HepG2 (cell line): ENCODE measurements around the gene RNF25.

Experiments
- ATF3 ChIP-seq: sonication (generic); formaldehyde crosslinking; IDR thresholded peaks from 2 replicates; pipeline ENCODE4 v1.4.0; 2020; ENCODE audit warnings: missing genetic modification reagents
- CTCF ChIP-seq: sonication (generic); formaldehyde crosslinking; IDR thresholded peaks from 2 replicates; pipeline ENCODE4 v1.5.0; 2020; ENCODE audit warnings: mild to moderate bottlenecking, missing genetic modification reagents, moderate library complexity
- MXI1 ChIP-seq: IDR thresholded peaks from 3 replicates; pipeline ENCODE4 v1.6.1; 2012; ENCODE audit warnings: low read depth, low read length, inconsistent platforms, borderline replicate concordance
- POLR2A ChIP-seq, 2 experiments: IDR thresholded peaks; 2 replicates each; pipeline ENCODE4 v1.6.1; 2011; ENCODE audit warnings: low read depth in 2 of 2, low read length in 2 of 2, mild to moderate bottlenecking in 1 of 2, moderate library complexity in 1 of 2; ENCODE audit not compliant: insufficient read depth in 1 of 2
- RFX5 ChIP-seq: IDR thresholded peaks from 2 replicates; pipeline ENCODE4 v1.6.1; 2011; ENCODE audit warnings: low read depth, low read length, improper control_type of control experiment
- TEF ChIP-seq: sonication (generic); formaldehyde crosslinking; IDR thresholded peaks from 2 replicates; pipeline ENCODE4 v1.5.0; 2020; ENCODE audit warnings: missing genetic modification reagents
- TSC22D2 ChIP-seq: sonication (generic); formaldehyde crosslinking; IDR thresholded peaks from 2 replicates; pipeline ENCODE4 v1.5.1; 2020; ENCODE audit warnings: missing genetic modification reagents, mild to moderate bottlenecking, borderline replicate concordance
- ZNF253 ChIP-seq: sonication (generic); formaldehyde crosslinking; IDR thresholded peaks from 2 replicates; pipeline ENCODE4 v1.8.0; 2022; ENCODE audit warnings: mild to moderate bottlenecking, missing genetic modification reagents, borderline replicate concordance
- ZNF547 ChIP-seq: sonication (generic); formaldehyde crosslinking; IDR thresholded peaks from 2 replicates; pipeline ENCODE4 v1.5.1; 2020; ENCODE audit warnings: mild to moderate bottlenecking, missing genetic modification reagents
- ZNF670 ChIP-seq: sonication (generic); formaldehyde crosslinking; IDR thresholded peaks from 2 replicates; pipeline ENCODE4 v1.8.0; 2022; ENCODE audit warnings: mild to moderate bottlenecking, missing genetic modification reagents, borderline replicate concordance

DNA sequence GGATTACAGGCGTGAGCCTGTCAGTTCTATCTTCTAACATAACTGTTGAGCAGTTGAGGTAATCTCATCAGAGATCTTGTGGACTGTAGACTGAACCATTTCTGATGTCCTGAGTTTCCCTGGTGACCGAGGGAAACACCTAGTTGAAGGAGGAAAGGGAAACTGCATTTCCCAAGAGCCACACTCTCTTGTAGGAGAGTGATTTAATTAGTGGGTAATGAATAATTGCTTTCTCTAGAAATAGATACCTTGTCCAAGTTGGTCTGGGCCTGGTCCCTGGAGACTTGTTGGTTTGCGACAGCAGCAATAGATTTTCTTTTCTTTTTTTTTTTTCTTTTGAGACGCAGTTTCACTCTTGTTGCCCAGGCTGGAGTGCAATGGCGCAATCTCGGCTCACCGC lies 46.3 kb upstream of the RNF25 start:
- TF ChIP-seq RFX5: no peak
- TF ChIP-seq ZNF547 (CRISPR knock-in tag): no peak
- TF ChIP-seq TEF: no peak
- TF ChIP-seq ZNF253 (CRISPR knock-in tag): no peak
- TF ChIP-seq ZNF670 (CRISPR knock-in tag): no peak
- TF ChIP-seq TSC22D2 (CRISPR knock-in tag): no peak
- TF ChIP-seq ATF3: no peak
- no peak for TF ChIP-seq CTCF
- TF ChIP-seq POLR2A (IDR thresholded peaks at IDR 0.05; ENCODE audit: insufficient read depth in 1 of 2, low read depth in 2 of 2, low read length in 2 of 2): no peak
- no peak for TF ChIP-seq MXI1
